Kidney tubule cell (primary cell): Measurements from ENCODE around the gene SPATA2L.

Experiments used
- DNase-seq: peaks from one replicate; pipeline ENCODE4 v3.0.0-alpha.2; 2018; ENCODE audit warnings: low spot score

The SPATA2L gene

DNA sequence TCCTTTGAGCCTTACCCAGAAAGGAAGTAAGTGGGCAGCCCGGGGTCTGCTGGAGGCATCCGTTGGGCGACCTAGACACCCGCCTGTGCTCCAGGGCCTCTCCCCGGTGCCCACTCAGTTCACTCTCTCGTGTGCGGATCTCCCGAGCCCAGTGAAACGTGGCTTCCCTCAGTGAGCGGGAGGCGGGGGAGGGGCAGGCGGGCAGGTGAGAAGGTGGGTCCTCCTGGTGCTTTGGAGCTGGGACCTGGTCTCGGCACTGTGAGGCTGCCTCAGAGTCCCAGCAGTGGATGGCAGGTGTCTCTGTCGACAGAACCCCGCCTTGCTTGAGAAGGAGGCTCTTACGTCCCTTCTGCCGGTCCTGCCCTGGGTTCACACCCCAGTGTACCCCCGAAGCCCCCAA is 27.8 kb upstream of the SPATA2L start:
- no peak for DNase-seq

DNA sequence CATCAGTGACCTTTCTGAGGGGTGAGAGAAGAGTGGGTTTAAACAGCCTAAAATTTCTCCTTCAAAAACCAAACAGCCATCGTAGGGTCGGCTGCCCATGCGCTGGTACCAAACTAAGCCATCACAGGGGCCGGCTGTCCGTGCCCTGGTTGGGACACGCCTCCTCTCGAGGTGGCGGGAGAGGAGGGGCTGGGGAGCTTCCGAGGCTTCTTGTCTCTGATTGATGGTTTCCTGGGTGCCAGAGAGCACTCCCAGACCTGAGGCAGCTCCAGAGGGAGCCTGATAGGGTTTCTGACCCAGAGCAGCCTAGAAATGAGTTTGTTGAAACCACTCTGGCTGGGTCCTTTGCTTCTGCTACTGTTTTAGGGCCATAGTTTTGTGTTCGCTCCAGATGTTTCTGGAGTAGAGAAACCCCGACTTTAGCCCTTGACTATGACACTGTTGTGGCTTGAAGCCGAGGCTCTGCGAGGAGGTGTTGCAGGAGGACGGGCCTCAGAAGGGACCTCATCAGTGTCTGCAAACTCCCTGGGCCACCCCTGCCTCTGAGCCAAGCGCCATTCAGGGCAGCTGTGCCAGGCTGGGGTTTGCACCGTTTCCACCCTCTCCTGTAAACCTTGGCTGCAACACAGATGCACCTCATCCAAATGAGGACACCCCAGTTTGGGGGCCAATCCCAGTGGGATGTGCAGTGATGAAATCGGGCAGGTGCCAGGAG is 26.1 kb upstream of the SPATA2L start:
- DNase-seq, result no peak

DNA sequence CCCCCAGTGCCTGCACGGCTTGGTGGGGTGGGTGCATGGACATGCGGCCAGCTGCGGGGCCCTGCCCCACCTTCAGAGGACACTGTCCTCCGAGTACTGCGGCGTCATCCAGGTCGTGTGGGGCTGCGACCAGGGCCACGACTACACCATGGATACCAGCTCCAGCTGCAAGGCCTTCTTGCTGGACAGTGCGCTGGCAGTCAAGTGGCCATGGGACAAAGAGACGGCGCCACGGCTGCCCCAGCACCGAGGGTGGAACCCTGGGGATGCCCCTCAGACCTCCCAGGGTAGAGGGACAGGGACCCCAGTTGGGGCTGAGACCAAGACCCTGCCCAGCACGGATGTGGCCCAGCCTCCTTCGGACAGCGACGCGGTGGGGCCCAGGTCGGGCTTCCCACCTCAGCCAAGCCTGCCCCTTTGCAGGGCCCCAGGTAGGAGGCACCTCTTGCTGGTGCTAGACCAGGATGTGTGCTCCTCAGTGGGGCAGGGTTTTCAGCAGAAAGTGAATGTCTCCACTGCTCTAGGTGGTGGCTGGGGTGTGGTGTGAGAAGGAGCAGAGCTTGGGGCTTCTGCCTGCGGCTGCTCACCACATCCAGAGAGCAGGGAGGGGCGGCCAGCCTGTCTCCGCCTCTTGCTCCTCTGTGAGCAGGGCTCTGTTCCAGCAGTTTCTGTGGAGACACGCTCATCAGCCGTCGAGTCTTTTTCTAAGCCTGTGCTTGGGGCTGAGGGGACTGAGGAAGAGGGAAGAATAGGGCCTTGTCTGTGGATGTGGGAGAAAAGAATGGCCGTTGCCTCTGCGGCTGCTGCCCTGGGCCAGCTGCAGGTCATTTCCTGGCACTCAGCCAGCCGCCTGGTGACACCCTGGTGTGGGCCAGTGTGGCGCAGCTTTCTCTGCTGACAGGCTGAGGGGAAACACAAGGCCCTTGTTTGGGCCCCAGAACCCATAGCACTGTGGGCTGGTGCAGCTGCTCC is 22.1 kb upstream of the SPATA2L start:
- no peak for DNase-seq

DNA sequence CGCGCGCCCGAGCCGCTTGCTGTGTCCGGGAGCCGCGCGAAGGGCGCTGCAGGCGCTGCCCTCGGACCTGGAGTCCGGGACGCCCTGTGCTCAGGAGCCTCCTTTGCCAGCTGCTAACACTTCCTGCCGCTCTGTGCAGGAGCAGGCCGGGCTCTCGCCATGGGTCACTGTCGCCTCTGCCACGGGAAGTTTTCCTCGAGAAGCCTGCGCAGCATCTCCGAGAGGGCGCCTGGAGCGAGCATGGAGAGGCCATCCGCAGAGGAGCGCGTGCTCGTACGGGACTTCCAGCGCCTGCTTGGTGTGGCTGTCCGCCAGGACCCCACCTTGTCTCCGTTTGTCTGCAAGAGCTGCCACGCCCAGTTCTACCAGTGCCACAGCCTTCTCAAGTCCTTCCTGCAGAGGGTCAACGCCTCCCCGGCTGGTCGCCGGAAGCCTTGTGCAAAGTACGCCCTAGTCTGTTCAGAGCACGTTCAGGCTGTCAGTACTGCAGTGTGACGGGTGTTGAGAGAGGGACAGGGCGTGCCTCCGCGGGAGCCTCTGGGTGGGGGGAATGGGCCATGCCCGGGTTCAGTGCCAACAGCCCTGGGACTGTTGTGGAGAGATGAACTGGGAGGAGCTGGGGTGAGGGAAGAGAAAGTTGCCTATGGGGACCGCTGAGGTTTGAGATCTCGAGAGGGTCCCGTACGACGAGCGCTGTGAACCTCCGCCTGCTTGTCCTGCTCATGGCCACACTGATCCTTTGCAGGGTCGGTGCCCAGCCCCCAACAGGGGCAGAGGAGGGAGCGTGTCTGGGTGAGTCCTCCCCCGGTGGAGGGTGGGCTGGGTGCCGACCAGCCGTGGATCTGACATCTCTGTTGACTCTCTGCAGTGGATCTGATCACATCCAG is 21.1 kb upstream of the SPATA2L start:
- peak; percentile 76 for DNase-seq

DNA sequence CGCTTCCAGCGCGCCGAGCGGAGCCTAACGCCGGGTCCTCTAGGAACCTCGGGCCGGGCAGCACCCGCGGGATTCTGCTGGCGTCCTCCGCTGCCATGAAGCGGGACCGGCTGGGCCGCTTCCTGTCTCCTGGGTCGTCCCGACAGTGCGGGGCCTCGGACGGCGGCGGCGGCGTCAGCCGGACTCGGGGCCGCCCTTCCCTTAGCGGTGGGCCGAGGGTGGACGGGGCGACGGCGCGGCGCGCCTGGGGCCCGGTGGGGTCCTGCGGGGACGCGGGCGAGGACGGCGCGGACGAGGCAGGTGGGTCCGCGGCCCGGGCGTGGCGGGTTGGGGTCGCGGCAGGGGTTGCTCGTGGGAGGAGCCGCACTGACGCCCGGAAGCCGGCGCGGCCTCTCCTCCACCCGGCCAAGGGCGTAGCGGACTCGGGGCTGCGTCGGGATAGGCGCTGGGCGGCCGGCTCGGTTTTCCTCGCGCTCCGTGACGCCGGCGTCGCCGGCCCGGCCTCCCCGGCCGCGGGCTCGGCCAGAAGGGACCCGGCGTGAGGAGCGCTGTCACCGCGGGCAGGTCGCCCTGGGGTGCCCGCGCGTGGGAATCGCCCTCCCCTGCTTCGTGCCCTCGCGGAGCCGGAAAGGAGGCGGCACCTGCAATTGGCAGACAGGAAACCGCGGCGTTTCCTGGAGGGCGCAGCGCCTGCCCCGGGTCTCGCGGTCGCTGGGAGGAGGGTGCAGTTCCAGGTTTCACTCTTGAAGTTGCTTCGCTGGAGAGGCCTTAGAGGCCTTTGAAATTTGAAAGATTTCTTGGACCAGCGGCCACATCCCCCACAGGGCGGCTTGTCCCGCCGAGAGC is 20.3 kb upstream of the SPATA2L start:
- DNase-seq, result peak; percentile 75

DNA sequence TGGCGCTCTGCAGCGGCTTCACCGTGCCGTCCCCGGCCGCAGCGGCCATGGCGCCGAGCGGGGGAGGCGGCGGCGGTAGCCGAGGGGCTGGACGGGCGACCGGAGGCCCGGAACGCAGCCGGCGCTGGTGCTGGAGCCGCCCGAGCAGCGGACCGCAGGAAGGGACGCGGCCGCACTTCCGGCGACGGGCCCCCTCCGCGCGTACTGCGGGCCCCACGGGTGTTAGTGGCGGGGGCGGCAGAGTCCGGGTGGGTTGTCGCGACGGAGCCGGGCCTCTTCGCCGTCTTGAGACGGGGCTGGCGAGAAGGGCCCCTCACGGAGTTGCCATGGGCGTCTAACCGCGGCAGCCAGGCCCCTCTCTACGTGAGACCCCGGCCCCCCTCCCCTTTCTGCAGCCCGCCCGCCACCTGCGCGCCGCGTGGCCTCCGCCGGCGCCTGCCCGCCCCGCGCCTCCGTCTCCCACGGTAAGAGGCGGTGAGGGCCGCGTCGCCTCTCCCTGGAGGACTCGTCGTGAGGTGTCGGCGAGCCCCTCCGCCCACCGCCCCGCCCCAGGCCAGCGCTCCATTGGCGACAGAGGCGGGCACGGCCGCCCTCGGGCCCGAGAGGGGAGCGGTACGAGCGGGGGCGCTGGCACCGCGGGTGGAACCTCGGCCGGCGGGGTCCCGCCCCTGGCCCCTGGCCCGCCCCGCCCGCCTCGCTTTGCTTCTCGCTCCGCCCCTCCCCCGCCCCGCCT is 19.5 kb upstream of the SPATA2L start, which contains the start of the genes VPS9D1 and ZNF276:
TSS of gene VPS9D1 (minus strand) at position 86 of the 733 bp plus-strand sequence. CDS start at position 49, 37 bp downstream.
TSS of gene ZNF276 (plus strand) at position 725 of the 733 bp plus-strand sequence. CDS start 104 bp downstream, outside the sequence.
- DNase-seq, result peak; percentile 82

DNA sequence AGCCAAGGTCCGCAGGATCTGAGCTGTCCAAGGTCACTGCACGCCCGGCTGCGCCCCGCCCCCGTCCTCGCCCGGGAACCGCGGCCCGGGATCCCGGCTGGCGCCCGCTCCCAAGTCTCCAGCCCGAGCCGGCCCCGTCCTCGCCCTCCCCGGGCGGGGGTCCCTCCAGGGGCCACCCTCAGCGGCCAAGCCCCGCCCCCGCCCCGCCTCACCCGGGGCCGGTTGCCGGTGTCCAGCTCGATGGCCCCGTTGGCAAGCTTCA is 19.0 kb upstream of the SPATA2L start:
- peak; percentile 42 for DNase-seq

DNA sequence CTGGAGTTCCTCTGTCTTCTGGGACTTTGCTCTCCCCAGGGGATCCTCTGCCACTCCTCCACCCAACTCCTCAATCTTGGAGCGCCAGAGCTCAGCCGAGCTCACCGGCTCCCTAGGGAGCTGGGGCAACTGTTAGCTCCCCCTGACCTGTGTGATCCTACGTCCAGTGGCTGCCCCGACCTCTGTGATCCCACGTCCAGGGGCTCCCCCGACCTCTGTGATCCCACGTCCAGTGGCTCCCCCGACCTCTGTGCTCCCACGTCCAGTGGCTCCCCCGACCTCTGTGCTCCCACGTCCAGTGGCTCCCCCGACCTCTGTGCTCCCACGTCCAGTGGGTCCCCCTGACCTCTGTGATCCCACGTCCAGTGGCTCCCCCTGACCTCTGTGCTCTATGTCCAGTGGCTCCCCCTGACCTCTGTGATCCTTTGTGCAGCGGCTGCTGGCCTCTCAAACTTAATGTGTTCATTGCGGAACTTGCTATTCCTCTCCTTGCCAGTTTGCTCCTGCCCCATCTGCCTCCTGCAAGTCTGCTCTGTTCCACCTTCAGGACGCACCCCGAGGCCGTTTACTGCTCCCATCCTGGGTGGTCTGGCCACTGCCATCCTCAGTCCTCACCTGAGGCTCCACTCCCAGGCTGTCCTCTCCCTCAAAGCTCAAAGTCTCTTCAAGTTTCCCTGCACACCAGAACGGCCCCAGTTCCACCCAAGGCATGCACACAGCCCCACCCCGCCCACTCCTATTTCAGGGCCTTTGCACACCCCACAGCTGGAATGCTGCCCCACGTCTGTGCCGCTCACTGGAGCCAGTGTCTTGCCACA is 16.4 kb upstream of the SPATA2L start:
- DNase-seq, result no peak

DNA sequence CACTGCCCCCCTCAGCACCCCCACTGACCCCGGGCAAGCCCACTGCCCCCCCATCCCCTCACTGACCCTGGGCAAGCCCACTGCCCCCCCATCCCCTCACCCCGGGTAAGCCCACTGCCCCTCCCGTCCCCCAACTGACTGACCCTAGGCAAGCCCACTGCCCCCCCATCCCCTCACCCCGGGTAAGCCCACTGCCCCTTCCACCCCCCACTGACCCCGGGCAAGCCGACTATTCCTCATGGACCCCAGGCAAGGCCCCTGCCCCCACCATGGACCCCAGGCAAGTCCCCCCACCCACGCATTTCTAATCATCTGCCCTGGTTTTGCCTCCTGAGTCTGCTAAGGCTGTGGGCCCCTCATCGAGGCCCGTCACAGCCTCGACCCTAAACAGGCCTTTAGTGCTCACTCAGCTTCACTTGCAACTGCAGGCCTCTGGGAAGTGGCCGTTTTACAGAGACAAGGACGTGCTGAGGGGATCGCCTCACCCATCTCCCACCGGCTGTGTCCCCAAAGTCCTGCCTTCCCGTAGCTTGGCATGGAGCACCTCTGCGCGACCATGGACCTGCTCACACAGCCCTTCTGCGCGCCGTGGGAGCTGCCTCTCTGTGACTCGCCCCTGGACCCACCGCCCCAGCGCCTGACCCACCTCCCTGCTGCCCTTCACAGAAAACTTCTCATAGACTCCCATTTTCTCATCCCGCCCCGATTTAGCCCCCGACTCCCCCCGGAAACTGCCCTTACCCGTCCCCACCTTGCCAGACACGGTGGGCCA is 15.6 kb upstream of the SPATA2L start:
- no peak for DNase-seq

DNA sequence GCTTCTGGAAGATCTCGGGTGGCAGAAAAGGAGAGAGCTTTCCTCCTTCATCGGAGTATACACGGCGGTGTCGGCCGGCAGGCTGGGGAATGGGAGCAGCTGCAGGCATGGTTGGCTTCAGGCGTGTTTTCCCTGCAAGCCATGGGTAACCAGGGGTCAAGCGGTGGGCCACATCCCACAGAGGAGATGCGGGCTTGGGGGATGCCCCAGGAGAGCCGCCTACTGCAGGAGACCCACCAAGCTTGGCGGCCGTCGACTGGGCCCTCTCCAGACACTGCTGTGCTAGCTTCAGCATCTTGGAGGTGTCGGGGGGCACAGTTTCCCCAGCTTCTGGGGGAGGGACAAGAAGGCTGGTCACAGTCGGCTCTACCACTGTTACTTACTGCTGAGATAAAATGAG is 15.0 kb upstream of the SPATA2L start:
- no peak for DNase-seq

DNA sequence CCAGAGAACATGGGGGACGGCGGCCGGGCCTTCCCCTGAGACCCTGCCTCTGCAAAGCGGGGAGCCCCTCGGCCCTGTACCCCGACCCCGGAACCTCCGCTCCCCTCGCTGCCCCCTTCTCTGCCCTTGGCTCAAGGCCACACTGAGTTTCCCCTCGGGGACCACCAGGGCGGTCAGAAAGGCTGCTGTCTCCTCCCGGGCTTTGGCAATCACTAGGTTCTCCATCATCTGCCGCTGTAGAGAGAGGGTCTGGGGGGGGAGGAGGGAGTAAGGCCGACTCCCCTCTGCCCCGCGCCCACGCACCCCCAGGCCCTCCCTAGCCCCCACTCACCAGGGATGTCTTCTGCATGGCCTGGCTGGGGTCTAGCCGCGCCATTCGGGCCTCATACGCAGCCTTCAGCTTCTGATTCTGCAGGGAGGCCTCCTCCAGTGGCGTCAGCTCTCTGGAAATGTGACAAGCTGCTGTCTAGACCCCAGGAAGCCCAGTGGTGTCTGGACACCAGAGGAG is 10.8 kb upstream of the SPATA2L start:
- no peak for DNase-seq

DNA sequence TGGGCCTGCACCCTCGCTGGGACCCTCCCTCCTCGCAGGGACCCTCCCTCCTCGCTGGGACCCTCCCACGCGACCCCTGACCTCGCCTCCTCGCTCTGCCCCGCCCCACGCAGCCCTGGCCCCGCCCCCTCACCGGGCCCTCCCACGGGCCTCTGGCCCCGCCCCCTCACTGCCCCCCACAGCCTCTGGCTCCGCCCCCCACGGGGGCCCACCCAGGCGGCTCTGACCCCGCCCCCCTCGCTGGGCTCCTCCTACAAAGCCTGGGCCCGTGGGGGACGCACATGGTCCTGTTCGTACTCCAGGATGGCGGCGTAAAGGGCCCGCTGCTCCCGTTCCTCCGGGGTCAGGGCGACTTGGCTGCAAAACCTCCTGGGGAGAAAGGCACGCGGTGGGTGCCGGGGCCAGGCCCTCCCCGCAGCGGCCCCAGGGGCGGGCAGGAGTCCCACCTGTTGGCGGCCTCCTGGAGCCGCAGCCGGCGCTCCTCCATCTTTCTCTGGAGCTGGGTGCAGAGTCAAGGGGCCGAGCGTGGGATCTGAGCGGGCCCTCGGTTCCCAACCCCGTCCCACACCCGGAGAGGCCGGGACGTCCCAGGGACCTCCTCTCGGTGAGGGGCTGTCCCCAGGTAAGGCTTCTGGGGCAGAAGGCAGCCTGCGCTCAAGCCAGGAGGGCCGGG is 10.2 kb upstream of the SPATA2L start:
- DNase-seq, result peak; percentile 68

DNA sequence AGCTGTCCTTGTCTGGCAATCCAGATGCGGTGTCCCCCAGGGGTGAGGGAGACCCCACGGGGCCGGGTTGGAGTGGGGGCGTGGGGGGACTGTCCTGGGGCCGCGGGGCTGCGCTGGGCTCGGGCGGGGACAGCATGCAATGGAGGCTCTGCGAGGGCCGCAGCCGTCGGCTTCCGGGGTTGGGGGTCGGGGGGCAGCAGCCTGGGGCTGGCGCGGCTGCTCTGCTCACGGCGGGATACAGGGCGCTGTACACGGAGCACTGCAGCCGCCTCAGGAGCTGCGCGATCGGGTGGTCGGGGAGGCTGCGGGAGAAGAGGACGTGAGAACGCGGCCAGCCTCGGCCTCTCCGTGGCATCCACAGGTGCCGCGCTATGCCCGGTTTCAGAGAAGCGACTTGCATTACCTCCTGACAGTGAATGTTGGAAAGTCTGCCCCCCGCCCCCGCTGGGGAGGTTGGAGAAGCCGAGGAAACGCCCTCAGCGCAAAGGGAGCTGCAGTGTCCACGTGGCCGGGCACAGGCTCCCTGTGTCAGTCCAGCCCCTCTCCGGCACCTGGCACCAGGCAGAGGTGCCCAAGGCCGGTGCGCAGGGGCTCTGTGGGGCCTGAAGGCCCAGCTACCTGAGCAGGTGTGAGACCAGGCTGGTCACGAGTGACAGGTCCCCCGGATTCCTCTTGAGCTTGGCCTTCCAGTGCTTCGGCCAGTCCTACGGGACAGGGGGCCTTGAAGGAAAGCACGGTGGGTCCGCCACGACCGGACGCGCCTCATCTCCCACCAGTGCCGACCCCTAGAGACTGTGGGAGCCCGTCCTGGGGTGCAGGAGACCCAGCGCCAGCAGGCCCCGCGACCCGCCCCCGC is 9.4 kb upstream of the SPATA2L start:
- no peak for DNase-seq

DNA sequence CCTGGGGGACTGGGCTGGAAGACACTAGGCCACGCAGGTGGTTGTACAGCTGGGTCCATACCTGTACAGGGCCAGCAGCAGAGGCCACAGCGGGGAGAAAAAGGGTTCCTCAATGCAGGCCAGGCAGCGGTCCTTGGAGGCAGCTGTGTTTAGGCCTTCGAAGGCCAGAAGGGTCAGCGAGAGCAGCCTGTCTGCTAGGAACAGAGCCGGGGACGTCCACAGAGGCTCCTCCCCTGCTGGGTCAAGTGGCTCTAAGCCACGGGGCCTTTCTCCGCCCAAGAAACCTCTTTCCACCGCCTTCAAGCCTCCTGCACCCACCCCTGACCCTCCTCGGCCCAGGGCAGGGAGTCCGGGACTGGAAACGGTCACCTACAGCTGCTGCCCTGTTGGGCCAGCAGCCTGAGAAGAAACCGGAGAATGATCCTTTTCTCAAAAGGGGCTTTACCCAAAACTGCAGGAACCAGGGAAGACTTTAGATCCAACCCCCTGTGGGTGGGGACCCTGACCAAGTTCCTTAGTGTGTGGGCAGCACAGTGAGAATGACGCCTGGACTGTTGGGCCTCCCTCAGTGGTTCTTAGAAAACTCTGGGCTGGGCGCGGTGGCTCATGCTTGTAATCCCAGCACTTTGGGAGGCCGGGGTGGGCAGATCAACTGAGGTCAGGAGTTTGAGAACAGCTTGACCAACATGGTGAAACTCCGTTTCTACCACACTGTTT is 8.4 kb upstream of the SPATA2L start:
- no peak for DNase-seq

DNA sequence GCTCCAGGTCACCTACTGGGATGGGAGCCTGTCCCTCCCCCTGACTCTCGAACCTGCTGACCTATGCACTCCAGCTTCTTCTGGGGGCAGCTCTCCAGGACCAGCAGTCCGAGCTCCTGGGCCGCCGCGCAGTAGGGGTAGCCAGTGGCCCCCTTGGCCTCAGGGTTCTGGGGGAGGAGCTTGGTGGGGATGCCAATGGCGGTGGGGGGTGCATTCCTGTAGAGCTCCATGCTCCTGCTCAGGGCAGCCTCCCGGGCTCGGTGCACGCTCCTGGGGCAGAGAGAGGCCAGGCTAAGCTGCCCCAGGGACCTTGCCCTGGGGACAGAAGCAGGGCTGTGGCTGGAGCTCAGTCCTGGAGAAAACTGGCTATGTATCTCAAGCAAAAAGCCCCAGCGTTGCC is 7.7 kb upstream of the SPATA2L start:
- DNase-seq, result no peak

DNA sequence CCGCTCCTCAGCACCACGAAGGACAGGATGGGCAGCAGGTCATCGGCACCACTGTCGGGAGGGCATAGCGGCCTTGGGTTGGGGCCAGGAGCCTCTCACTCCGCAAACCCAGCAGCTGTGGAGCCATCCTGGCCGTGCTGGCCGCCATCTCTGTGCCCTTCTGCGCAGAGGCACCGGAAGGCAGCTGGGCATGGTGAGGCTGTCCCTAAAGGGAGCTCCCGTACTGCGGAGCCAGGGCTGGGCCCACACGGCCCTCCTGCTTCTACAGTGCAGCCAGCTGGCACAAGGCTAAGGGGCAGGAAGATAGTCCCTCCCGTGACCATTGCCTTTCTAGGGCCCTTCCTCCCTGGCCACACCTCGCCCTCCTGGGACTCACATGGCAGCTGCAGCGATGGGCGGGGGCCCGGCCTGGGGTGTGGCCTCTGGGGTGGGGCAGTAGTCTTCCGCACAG is 7.0 kb upstream of the SPATA2L start:
- no peak for DNase-seq
